HCT116 (cell line): ENCODE results near the gene GPX3. TPM values are rescaled to one million over a fixed set of nuclear protein-coding genes. Genes with fewer than 3 reads are reported as not detected.
A peak's percentile ranks its signal among the peaks of the same experiment; 100 is the strongest.

ENCODE experiments used
- ATAC-seq: fragments of 200-7000 bp; cut with Tn5 transposase; 2 replicates; pipeline ENCODE4 v1.9.1; 2020; ENCODE audit warnings: mild to moderate bottlenecking, moderate library complexity
- BruUV-seq: library from RNA; stranded (reverse); fragments of 400-500 nt; replicated peaks from 2 replicates; lab custom pipeline; 2021; lab: Mats Ljungman, UMichigan
- CTCF ChIA-PET: fragments of 300-600 bp; sonication (Branson Sonifier 250); formaldehyde crosslinking; loops from one replicate; lab custom pipeline; 2021; ENCODE audit warnings: antibody characterized with exemption; lab: Charles Lee
- POLR2A ChIA-PET: fragments of 300-600, 350-600 bp; sonication (Branson Sonifier 250); formaldehyde crosslinking; loops from one replicate; lab custom pipeline; 2021; ENCODE audit warnings: antibody characterized with exemption; lab: Charles Lee
- RAD21 ChIA-PET, 2 experiments: fragments of 300-600 bp; sonication (Branson Sonifier 250); formaldehyde crosslinking; loops; one replicate each; lab custom pipeline; 2023; ENCODE audit warnings: low total read pairs in 2 of 2; ENCODE audit not compliant: uncharacterized antibody in 2 of 2, unreplicated experiment in 2 of 2, low non-redundant PET in 1 of 2; lab: Charles Lee
- DNase-seq: peaks from one replicate; pipeline ENCODE4 v3.0.0-alpha.2; 2010; ENCODE audit warnings: low read depth, low spot score
- H2AFZ ChIP-seq: fragments of 200-600 bp; shearing (Covaris generic), sonication (generic); 2 replicates; pipeline ENCODE4 v1.6.1; 2017; ENCODE audit warnings: low read depth, mixed run types, mixed read lengths, antibody characterized with exemption, low read length; ENCODE audit not compliant: poor library complexity, severe bottlenecking
- H3K27ac ChIP-seq: 2 replicates; pipeline ENCODE4 v1.5.1; 2012; ENCODE audit warnings: low read depth, low read length
- H3K27me3 ChIP-seq: fragments of 200-600 bp; sonication (generic); 2 replicates; pipeline ENCODE4 v1.6.1; 2016; ENCODE audit warnings: mixed run types, low read length, mixed read lengths; ENCODE audit not compliant: insufficient read depth
- H3K36me3 ChIP-seq, 2 experiments: fragments of 200-500 bp in 1 of 2; fragments of 200-600 bp in 1 of 2; sonication (Bioruptor generic) in 1 of 2; sonication (generic) in 1 of 2; 2 replicates each; pipeline versions ENCODE4 v1.5.1 to v1.6.1; 2014 to 2016; ENCODE audit warnings: low read length in 2 of 2, inconsistent platforms in 1 of 2, mixed read lengths in 1 of 2, mixed run types in 1 of 2; ENCODE audit not compliant: insufficient read depth in 2 of 2, control insufficient read depth in 1 of 2
- H3K4me1 ChIP-seq, 2 experiments: fragments of 200-600 bp in 1 of 2; sonication (generic) in 1 of 2; 2 replicates each; pipeline versions ENCODE4 v1.5.1 to v1.6.1; 2012 to 2017; ENCODE audit warnings: low read length in 2 of 2, inconsistent platforms in 1 of 2, mild to moderate bottlenecking in 1 of 2, mixed read lengths in 1 of 2, mixed run types in 1 of 2, moderate library complexity in 1 of 2; ENCODE audit not compliant: insufficient read depth in 2 of 2, control insufficient read depth in 1 of 2
- H3K4me2 ChIP-seq: fragments of 200-600 bp; sonication (generic); 2 replicates; pipeline ENCODE4 v1.6.1; 2017; ENCODE audit warnings: mixed run types, low read length, mixed read lengths
- H3K4me3 ChIP-seq, 2 experiments: fragments of 200-600 bp in 1 of 2; sonication (generic) in 1 of 2; replicated peaks in 1 of 2; 2 replicates each; pipeline ENCODE4 v1.5.1; 2011 to 2016; ENCODE audit warnings: low read length in 2 of 2, control low read depth in 1 of 2, low read depth in 1 of 2, mild to moderate bottlenecking in 1 of 2, mixed read lengths in 1 of 2, mixed run types in 1 of 2
- H3K79me2 ChIP-seq: fragments of 200-600 bp; sonication (generic); 2 replicates; pipeline ENCODE4 v1.6.1; 2017; ENCODE audit warnings: mild to moderate bottlenecking, mixed run types, low read length, moderate library complexity, mixed read lengths; ENCODE audit not compliant: insufficient read depth
- H3K9ac ChIP-seq: fragments of 200-600 bp; sonication (generic); 2 replicates; pipeline ENCODE4 v1.6.1; 2016; ENCODE audit warnings: low read length, mixed read lengths
- H3K9me2 ChIP-seq: fragments of 200-600 bp; sonication (generic), shearing (Covaris generic); 2 replicates; pipeline ENCODE4 v1.6.1; 2017; ENCODE audit warnings: mixed run types, mild to moderate bottlenecking, moderate library complexity; ENCODE audit not compliant: insufficient read depth
- H3K9me3 ChIP-seq, 2 experiments: fragments of 200-500 bp in 1 of 2; fragments of 200-600 bp in 1 of 2; sonication (Bioruptor generic) in 1 of 2; sonication (generic) in 1 of 2; 2 replicates each; pipeline ENCODE4 v1.6.1; 2014 to 2017; ENCODE audit warnings: low read length in 2 of 2, mixed read lengths in 2 of 2, inconsistent platforms in 1 of 2, low read depth in 1 of 2, mild to moderate bottlenecking in 1 of 2, mixed run types in 1 of 2, moderate library complexity in 1 of 2; ENCODE audit not compliant: control insufficient read depth in 1 of 2, insufficient read depth in 1 of 2
- H4K20me1 ChIP-seq: fragments of 200-600 bp; sonication (generic), shearing (Covaris generic); 2 replicates; pipeline ENCODE4 v1.6.1; 2017; ENCODE audit warnings: mixed run types, mild to moderate bottlenecking, moderate library complexity; ENCODE audit not compliant: insufficient read depth
- CBX3 ChIP-seq: IDR thresholded peaks from 2 replicates; pipeline ENCODE4 v1.6.1; 2012; ENCODE audit warnings: low read depth
- RAD21 ChIP-seq: IDR thresholded peaks from 2 replicates; pipeline ENCODE4 v1.6.1; 2012; ENCODE audit warnings: low read depth, mild to moderate bottlenecking
- intact Hi-C: fragments of 100-400 bp; cut with micrococcal nuclease; formaldehyde crosslinking; loops from 2 replicates; pipeline ENCODE4 v1.10.0; 2022
- total RNA-seq: library from RNA; stranded (reverse); gene quantifications from one replicate; pipeline ENCODE4 v1.2.1, GENCODE V29; 2021; ENCODE audit not compliant: unreplicated experiment
- TF ChIP-seq, protein P1 (sequence below), 3 experiments: fragments of 200-600 bp in 1 of 3; sonication (generic) in 1 of 3; IDR thresholded peaks in 2 of 3; conservative IDR thresholded peaks in 1 of 3; 2 replicates each; pipeline ENCODE4 v1.5.1; 2012 to 2017; ENCODE audit warnings: low read depth in 2 of 3, low read length in 2 of 3, antibody characterized with exemption in 1 of 3, borderline replicate concordance in 1 of 3, control low read depth in 1 of 3, mild to moderate bottlenecking in 1 of 3, mixed read lengths in 1 of 3, mixed run types in 1 of 3, moderate library complexity in 1 of 3; ENCODE audit not compliant: insufficient read depth in 1 of 3

The GPX3 gene
- total RNA-seq, 1 experiment from 2014 or later = 0.96 TPM

- POLR2A ChIA-PET = interaction anchor here (0.9 to 1.0 kb wide), 2 partner anchors 12 to 65 kb away, joined by 3 read pairs; no protein-coding TSS in a partner anchor
- H3K27ac ChIP-seq = no peak overlapping the region
- no peaks in the 10 kb centered on the region for H4K20me1 ChIP-seq
- no peak overlapping the region for H2AFZ ChIP-seq
- H3K27me3 ChIP-seq = no peaks in the 10 kb centered on the region
- no TSS peak for BruUV-seq
- H3K36me3 ChIP-seq = peaks cover 0 to 7% of the 10 kb centered on the region in 2 experiments; a peak in 2 of 4 replicates
- CTCF ChIA-PET = interaction anchor here (0.6 to 8.8 kb wide), 16 partner anchors 10 to 264 kb away, joined by 3 to 171 read pairs (median 5); no protein-coding TSS in a partner anchor
- H3K4me3 ChIP-seq = no peak overlapping the region
- TF ChIP-seq CBX3 = no peak
- TF ChIP-seq, protein P1, sequence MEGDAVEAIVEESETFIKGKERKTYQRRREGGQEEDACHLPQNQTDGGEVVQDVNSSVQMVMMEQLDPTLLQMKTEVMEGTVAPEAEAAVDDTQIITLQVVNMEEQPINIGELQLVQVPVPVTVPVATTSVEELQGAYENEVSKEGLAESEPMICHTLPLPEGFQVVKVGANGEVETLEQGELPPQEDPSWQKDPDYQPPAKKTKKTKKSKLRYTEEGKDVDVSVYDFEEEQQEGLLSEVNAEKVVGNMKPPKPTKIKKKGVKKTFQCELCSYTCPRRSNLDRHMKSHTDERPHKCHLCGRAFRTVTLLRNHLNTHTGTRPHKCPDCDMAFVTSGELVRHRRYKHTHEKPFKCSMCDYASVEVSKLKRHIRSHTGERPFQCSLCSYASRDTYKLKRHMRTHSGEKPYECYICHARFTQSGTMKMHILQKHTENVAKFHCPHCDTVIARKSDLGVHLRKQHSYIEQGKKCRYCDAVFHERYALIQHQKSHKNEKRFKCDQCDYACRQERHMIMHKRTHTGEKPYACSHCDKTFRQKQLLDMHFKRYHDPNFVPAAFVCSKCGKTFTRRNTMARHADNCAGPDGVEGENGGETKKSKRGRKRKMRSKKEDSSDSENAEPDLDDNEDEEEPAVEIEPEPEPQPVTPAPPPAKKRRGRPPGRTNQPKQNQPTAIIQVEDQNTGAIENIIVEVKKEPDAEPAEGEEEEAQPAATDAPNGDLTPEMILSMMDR (IDR thresholded peaks at IDR 0.05 in 2 of 3, conservative IDR thresholded peaks at IDR 0.05 in 1 of 3; ENCODE audit: borderline replicate concordance in 1 of 3, insufficient read depth in 1 of 3, low read depth in 2 of 3, low read length in 2 of 3) = peak; percentile 88 to 96 (median 95)
- peak; percentile 93 for TF ChIP-seq RAD21
- no peak overlapping the region for H3K4me2 ChIP-seq
- peak; percentile 56 for DNase-seq
- H3K9ac ChIP-seq = no peak overlapping the region
- no peaks in the 10 kb centered on the region for H3K79me2 ChIP-seq
- H3K4me1 ChIP-seq = no peaks in the 10 kb centered on the region
- intact Hi-C loops = loop anchor here (1.0 to 2.0 kb wide), 4 partner anchors 64 to 188 kb away; partner anchors contain the start of gene ANXA6
- RAD21 ChIA-PET = interaction anchor here (0.6 to 1.7 kb wide), 6 partner anchors 49 to 201 kb away, joined by 3 to 16 read pairs (median 4); partner anchors contain the start of genes CCDC69 (in 1 of the 2) and GM2A (in 1 of the 2)
- peak; percentile 89 for ATAC-seq
- no peaks in the 10 kb centered on the region for H3K9me2 ChIP-seq
- no peaks in the 10 kb centered on the region for H3K9me3 ChIP-seq
These were observed 30.9 kb downstream of the GPX3 start for GRCh38 chr5:151051066-151051930.
